Measurements from ENCODE around the gene CMTR1.

The CMTR1 gene

DNA sequence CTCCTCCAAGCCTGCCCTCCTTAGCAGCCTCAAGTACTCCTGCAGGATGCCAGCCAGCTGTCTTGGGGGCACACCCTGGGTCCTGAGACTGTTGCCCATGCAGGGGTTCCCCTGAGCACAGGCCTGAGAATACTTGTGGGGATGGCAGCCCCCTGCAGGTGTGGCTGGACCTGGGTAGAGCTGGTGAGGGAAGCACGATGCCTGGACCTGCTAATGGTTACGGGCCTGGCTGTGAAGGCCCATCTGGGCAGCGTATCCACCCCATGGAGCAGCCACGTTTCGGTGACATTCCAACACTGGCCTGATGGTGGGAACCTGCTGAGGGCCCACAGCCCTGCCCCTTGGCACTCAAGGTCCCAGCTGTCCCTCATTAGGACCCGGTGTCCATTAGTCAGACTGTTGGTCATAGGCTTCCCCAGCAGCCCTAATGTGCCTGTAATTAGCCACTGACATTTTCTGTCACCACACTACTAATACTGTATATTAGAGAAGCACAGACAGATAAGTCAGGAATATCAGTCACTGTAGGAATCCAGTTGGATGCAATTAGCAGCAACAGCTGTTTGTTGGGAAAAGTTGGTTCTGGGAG is 46.3 kb downstream of the CMTR1 start:
- DNase-seq (ENCODE audit: low read depth) = no peak

DNA sequence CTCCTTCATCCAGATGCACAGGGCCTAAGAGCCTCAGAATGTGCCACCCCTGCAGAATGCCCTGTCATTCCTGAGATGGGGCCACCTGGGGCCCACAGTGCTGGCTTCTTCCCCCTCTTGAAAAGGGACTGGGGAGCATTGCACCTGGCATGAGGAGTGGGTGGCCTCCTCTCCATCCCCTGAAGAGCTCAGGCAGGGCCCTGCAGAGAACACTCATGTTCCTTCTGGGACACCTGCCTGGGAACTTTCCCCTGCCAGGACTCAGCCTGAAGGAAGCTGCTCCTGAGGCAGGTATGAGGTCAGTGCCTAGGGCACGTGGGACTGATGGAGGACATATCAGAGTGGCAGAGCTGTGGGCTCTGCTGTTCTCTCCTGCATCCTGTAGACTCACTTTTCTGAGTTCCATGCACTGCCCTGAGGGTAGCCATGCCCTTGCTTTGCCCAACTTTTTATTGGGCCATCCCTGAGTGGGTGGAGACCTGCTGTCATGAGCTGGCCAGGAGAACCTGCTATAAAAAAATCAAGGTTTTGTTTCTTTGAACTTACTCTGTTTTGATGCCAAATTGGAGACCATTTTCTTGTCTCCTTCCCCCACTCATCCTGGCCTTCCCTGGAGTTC is 47.2 kb downstream of the CMTR1 start:
- DNase-seq (ENCODE audit: low read depth) = no peak

DNA sequence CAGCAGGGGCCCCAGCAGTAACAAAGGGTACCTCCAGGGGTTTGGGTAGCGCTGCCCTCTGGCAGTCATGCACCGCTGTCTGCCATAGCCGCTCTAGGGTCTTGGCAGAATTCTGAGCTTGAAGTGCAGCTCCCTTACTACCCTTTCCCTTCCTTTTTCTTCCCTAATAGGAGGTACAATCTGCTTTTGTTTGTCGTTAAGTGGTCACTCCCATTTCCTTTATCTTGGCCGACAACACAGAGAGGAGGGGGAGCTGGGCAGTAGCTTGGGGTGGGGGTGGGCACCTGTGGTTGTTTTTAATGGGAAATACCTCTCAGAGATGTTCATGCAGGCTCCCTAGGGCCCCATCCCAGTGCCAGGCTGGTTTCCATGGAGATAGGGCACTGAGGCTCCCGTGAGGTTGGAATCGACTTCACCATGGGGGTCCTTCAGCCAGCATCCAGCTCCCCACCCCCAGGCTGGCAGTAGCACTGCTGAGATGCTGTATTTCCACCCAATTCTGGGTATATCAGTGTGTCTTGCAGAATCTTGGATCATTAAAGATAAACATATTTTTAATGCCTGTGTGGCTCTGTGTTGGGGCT is 48.0 kb downstream of the CMTR1 start:
- no peak for DNase-seq (ENCODE audit: low read depth)

DNA sequence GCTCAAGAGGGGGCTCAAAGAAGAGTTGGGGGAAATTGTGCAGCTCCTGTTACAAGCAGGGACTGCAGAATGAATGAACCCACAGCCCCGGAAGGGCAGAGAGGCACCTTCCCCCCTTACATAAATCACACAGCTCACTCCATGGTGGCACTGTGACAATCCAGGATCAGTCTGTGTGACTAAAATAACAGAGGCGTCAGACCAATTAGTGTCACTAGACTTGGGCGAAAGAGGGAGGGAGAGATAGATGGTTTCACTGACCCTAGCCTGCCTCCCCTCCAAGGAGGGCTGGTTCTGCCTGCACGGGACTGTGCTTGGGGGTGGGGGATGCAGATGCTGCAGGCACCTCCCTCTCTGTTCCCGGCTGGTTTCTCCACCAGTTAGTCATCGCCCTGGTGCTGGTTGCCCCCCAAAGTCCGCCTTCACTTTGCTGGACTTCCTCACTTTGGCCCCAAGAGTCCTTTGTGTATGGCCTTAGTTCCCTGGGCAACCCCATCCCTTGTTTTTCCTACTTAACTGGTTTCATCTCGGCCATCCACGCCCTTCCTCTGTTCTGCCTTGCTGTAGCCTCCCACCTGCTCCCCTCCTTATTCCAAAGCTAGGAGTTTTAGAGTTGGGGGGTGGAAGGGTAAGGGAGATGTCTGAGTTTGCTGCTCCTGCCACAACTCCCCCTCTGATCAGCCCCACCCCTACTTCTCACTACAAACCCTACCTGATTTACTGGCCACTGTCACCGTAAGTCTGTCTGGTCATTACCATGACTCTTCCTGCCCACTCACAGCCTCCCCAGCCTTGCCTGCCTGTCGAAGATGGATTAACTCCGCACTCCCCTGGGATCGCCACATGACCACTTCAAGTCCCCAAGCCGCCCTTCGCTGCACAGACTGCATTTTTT is 48.9 kb downstream of the CMTR1 start:
- DNase-seq (ENCODE audit: low read depth) = no peak

DNA sequence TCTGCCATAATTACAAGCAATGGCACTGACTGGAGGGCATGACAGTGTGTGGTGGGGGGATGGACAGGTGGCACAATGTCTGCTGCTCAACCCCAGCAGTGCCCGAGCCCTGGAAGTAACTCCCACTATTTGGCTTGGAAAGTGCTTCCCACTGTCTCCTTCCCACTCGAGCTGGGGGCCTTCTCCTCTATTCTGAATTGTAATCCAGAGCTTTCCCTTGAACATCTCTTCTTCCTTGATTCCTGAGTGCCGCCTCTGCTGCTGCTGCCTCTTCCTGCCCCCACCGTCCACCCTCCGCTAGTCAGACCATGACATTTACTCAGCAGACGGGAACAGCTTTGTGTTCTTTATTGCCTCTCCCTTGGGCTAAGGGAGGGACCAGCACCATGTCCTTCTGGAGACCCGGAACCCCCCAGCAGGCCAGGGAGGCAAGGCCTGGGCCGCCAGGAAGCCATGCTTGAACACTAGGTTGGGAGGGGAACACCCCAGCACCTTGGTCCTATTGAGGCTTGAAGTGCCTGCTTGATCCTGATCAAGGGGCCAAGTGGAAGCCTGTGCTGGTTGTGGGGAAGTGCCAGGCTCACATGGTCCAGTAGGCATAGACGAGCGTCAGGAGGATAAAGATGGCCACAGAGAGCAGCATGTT is 49.7 kb downstream of the CMTR1 start:
- no peak for DNase-seq (ENCODE audit: low read depth)

DNA sequence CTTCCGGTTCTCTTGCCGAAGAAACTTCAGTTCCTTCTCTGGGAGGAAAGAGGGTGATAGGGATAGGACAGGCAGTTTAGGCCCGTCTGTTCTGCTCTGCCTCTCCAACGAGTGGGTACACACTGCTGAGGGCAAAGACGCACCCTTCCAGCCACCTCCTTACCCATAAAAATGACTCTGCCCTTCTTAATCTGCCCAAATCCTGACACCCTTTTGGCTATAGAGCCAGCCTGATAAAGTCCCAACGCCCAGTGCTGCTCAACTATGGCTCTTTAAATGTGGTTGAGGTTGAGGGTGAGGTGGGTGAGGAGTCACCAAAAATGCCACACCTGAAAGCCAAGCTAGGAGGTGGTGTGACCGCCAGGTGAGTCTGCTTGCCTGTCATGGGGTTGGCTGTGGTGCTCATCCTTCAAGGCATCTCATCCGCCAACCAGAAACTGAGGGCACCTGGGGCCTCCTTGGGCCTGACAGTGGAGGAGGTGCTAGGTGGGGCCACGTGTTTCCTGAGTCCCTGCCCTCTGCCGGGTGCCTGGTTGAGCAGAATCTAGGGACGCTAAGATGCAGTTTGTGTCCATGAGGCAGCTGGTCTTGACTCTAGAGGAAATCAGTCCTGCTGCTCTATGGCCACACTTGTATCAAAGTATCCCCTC is 50.4 kb downstream of the CMTR1 start:
- DNase-seq (ENCODE audit: low read depth) = no peak

DNA sequence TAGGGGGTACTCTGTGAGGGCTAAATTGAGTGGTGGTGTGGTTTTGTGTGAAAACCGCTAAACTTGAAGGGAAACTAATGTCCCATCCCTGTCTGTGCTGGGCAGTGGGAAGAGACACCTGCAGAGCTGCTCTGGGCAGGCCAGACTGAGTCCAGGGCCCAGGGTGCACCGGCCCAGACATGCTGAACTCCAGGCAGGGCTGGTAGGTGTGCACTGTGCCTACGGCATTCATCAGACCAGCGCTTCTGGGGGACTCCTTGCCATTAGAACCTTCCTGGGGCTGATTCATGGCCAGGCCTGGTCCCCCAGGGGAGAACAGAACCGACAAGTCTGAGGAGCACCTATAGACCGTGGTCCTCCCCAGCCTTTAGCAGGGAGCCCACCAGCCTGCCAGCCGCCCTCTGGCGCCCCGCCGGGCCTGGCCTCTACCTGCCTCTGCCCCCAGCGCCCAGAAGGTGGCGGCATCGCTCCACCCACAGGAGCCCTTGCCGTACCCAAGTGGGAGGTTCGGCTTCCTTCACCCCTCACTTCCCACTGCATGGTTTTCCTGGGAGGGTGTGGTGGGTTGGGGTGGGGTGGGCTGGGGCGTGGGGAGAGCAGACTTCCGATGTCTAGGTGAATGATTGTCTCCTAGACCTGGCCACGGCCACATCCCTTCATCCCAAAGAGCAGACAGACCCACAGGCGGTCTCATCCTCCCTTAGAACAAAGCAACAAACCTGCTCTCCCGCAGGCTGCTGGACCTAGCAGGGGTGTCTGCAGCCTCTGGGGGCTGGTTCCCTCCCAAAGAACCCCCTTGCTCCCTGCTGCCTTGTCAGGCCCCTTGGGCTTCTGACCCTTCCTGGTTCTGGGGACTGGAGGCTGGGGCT is 51.1 kb downstream of the CMTR1 start:
- peak; percentile 71 for DNase-seq (ENCODE audit: low read depth)

DNA sequence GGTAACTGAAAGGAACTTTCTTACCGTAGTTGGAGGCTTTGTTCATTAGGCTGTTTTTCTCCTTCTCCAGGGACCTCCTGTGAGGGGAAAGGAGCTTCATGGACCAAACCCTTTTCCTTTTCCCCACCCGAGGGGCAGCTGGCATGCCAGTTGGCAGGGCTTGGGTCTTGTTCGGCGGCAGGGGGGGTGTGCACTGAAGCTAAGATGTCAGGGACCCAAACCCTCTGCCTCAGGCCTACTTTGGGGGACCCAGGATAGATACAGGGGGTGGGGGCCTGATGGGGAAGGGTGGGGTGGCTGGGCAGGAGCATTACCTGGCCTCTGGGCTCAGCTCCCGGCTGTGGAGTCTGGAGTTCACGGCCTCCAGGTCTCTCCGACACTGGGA is 51.8 kb downstream of the CMTR1 start:
- no peak for DNase-seq (ENCODE audit: low read depth)

DNA sequence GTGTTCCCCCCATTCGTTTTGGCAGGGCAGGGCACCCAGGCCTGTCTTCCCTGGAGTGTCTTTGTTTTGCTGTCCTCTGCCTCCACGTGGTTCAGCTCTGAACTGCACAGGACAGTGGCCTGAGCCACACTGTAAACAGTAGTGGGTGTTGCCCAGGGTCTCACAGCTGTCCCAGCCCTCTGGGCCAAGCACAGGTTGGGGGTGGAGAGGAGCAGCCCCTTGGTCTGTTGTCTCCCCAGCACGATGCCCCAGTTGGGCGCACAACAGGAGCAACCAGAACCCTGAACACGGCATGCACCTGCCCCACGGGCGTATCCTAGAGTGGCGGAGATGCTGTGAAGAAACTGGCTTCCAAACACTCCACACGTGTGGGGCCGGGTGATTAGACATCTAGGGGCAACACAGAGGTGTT is 52.3 kb downstream of the CMTR1 start:
- DNase-seq (ENCODE audit: low read depth) = no peak

DNA sequence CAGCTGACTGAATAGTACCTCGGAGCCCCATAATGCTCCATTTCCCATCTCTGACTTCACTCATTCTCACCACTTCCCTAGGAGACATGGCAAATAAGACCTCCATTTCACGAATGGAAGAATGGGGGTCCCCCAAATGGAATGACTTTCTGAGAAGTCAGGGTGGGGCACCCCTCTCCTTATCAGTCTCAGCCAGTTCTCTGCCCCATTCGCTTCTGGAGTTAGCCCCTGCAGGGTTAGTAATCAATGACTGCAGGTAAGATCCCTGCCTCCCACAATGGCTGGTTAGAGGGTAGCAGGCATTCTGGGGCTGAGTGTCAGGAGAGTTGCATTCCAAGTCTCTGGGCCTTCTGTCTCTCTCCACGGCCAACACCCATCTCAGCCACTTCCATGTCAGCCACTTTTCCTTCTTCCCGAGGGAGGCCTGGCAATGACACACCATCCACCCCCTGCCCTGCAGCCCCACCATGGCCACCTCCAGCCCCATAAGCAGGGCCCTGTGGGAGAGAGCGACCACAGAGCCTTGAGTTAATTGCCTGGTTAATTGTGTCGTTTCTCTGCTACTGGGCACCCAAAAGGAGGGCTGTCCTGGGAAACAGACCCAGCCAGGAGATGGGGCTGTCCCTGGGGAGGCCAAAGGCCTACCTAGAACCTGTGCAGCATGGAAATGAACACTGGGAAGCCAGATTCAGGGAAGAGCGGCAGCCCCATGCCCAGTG is 53.3 kb downstream of the CMTR1 start:
- no peak for DNase-seq (ENCODE audit: low read depth)

DNA sequence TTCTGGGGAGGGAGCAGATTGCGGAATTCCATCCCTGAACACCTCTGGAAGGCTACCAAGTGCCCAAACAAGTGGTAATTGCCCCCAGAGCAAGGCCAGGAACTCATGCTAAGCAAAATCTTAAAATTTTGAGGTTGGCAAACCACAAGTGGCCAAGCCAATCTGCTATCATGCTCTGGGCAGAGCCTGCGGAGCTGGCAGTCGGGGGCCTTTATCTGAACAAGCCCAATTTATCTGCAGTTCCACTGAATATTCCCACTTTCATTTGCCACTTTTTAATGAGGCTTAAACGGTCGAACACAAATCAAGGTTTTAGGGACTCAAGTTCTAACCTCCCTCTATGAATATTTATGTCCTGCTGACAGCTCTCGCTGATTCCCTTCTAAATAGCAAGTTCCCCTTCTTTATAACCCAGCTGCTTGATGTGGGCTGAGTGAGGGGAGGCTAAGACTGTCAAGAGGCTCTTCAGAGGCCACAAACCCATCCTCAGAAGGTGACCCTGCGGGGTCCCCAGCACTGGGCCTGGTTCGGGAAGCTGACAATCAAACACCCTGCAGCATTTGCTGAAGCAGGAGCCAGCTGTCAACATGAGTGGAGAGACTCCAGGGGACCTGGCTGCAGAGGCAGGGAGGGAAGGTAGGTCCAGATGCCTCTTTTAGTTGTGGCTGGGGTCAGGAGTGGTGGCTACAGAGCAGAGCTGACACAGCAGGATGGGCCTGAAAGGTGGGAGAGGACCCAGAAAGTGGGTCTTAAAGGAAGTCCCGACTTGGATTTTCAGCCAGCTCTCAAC is 54.8 kb downstream of the CMTR1 start:
- no peak for DNase-seq (ENCODE audit: low read depth)

DNA sequence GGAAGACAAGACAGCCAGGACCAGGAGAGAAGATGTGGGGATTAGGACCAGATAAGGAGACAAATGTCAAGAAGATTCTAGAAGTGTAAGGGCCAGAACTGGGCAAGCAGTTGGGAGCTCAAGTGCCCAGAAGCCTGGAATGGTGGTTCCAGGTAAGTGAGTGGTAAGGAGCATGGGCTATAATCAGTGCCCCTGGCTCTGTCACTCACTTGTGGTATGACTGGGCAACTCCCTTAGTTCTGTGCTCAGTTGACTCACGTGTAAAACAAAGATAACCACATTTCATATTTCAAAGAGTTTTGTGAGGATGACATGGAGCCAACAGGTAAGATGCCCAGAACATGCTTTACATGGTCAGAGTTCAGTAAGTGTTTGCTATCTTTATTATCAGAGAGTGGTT is 55.5 kb downstream of the CMTR1 start:
- no peak for DNase-seq (ENCODE audit: low read depth)

DNA sequence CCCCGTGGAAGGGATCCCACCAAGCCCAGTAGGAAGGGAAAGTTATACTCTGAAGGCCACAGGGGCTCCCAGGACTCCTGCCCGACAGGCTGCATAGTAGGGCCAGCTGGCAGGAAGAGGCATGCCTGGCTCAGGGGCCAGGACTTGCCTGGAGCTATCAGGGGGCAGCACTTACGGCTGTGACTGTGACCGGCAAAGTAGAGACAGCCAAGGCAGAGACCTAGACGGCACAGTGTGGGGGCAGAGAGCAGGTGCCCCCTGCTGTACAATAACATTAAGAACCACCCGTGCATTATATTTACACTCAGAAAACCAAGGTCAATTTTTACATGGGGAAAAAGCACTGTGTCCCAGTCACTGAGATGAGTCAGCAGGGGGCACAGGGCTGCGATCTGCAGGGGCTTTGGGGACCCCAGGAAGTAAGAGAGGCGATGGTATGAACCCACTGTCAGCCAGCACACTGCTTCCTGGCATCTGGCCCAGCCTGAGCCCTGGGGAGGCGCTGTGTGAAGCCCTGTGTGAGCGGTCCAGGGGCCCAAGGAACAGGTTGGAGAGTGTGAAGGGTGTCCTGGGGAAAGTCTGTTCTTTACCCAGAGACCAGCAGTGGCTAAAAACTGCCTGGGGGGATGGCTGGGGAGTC is 56.8 kb downstream of the CMTR1 start:
- no peak for DNase-seq (ENCODE audit: low read depth)

DNA sequence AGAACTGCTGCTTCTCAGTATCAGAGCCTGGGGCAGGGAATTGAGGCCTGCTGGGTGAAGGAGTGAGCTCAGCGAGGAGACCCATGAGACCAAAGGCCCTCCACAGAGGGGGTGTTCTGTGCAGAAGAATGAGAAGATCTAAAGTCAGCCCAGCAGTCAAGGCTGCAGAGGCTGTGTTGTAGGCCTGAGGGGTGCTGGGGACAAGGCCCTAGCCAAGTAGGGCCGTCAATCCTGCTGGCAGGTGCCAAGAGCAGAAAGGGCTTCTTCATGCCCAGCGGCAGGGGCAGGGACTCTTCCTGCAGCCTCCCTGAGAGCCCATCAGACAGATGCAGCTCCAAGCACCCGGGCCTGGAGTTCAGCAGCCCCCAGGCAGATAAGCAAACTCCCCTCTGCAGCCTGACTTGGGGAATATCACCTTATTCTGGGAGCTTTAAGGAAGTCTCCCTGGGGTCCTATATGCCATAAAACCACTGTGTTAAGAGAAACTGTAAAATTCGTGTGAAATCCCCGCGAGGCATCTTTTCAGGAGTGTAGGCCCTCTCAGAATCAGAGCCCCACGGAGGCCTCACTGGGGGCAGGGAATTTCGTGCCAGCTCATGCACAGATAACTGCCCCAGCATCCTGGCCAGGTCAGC is 57.6 kb downstream of the CMTR1 start:
- no peak for DNase-seq (ENCODE audit: low read depth)

DNA sequence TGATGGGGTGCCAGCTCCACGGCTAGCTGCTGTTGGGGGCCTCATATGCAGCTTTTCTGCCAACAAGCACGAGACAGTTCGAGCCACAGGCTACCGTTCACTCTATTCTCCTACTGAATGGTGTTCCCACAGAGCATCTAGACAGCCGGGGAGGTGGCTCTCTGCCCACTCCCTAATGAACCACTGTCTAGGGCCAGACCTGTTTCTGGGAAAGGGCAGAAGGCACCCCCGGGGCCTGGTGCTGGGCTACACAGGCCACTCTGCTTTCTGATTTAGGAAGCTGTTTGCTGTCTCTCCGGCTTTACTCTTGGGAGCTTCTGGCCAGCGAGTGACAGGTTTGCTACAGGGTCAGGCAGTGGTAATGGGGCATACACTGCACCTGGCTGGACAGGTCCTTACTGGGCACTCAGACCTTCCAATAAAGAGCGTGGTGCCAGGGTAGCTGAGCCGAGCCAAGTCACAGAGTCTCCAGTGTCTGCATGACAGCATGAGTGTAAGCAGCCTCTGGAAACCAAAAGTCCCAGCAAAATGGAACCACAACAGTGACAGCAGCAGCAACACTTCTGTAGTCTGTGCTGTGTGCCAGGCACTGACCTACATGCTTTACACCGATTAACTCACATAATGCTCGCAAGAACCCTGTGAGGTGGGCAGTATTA is 58.3 kb downstream of the CMTR1 start:
- no peak for DNase-seq (ENCODE audit: low read depth)

DNA sequence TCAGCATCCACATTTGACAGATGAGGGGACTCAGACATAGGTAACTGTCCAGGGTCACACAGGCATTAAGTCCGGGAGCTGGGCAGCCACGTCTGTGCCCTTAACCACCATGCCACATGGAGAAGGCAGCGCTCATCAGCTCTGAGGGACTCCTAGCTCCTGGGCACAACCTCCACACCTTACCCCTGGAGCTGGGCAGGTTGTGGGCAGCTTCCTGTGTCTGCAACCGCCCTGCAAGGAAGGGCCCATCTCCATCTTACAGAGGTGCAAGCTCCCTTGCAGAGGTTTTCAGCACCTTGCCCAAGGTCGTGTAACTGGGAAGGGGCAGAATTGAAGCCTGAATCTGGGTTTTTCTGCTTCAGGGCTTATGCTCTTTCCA is 58.8 kb downstream of the CMTR1 start:
- no peak for DNase-seq (ENCODE audit: low read depth)

DNA sequence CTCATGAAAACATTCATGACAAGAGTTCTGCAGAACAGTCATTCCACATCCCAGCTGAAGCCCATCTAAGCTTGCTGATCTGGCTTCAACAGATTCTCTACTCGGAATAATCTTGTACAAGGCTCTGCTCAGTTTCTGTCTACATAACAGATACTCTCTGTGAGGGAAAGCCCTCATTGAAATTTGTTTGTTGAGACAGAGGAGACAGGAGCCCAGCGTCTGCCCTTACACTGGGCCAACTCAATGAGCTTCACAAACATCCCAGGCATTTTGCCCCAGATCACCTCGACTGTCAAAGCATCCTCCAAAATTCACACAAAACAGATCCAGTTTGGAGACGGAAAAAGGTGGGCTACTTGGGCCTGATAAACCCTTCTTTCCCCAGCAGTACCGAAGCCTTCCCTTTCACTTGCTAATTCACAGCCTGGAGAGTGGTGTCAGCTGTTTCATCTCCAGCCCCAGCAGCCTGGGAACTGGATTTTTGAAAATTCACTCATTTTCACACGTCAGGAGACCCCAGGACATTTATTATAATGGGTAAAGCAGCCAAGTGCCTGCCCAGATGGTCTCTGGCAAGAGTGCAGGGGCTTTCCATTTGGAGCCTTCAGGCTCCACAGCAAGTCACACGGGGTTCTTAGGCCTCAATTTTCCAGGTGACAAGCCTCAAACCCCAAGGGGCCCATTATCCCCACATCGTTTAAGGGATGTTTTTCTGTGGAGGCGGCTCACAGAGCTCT is 59.4 kb downstream of the CMTR1 start:
- no peak for DNase-seq (ENCODE audit: low read depth)

Data from activated T-cell treated with anti-CD3 and anti-CD28 coated beads for 48 hours (primary cell).